NCI-H1930 (cell line): Measurements from ENCODE around the gene VPS13D.

ENCODE experiments used
- DNase-seq, 2 experiments: peaks; one replicate each; lab custom pipeline; 2025; lab: John Stamatoyannopoulos, UW

The VPS13D gene

GRCh38 chr1:12405325-12406210 lies 175.7 kb downstream of the VPS13D start:
- no peak for DNase-seq

- no peak for DNase-seq
Observed at GRCh38 chr1:12406211-12407021, 176.6 kb downstream of the VPS13D start.

GRCh38 chr1:12407050-12407961 lies 177.5 kb downstream of the VPS13D start:
- DNase-seq, result no peak

GRCh38 chr1:12407962-12408454 lies 178.2 kb downstream of the VPS13D start:
- no peak for DNase-seq

GRCh38 chr1:12408662-12409061 lies 178.8 kb downstream of the VPS13D start:
- no peak for DNase-seq

GRCh38 chr1:12409681-12410080 lies 179.9 kb downstream of the VPS13D start:
- no peak for DNase-seq

GRCh38 chr1:12410351-12410750 lies 180.5 kb downstream of the VPS13D start:
- DNase-seq, result no peak

GRCh38 chr1:12411098-12411497 lies 181.3 kb downstream of the VPS13D start:
- DNase-seq, result no peak

GRCh38 chr1:12411747-12412146 lies 181.9 kb downstream of the VPS13D start:
- DNase-seq, result no peak

- DNase-seq, result no peak
Observed at GRCh38 chr1:12412439-12412838, 182.6 kb downstream of the VPS13D start.

GRCh38 chr1:12413664-12414410 lies 184.0 kb downstream of the VPS13D start:
- DNase-seq, result no peak

- no peak for DNase-seq
Observed at GRCh38 chr1:12414444-12415018, 184.7 kb downstream of the VPS13D start.

GRCh38 chr1:12415038-12415466 lies 185.2 kb downstream of the VPS13D start:
- no peak for DNase-seq

GRCh38 chr1:12416101-12416500 lies 186.3 kb downstream of the VPS13D start:
- DNase-seq, result no peak

- DNase-seq, result no peak
Observed at GRCh38 chr1:12416744-12417143, 186.9 kb downstream of the VPS13D start.

- no peak for DNase-seq
Observed at GRCh38 chr1:12417389-12417788, 187.6 kb downstream of the VPS13D start.

- DNase-seq, result no peak
Observed at GRCh38 chr1:12420171-12420570, 190.3 kb downstream of the VPS13D start.

GRCh38 chr1:12422488-12422887 lies 192.7 kb downstream of the VPS13D start:
- DNase-seq, result no peak

GRCh38 chr1:12424087-12424529 lies 194.3 kb downstream of the VPS13D start:
- DNase-seq, result no peak

GRCh38 chr1:12424793-12425192 lies 195.0 kb downstream of the VPS13D start:
- DNase-seq, result no peak

GRCh38 chr1:12426030-12426429 lies 196.2 kb downstream of the VPS13D start:
- DNase-seq, result no peak
